HG02759 (cell line): ENCODE data around the gene OR6S1.
"Not testable (repeated sequence)": the region's sequence is repeated elsewhere in the genome, so short reads cannot be mapped to it uniquely, and the experiment has no call there.

ENCODE experiments used
- ATAC-seq: cut with Tn5 transposase; IDR thresholded peaks from one replicate; pipeline ENCODE4 v1.9.1; 2021; ENCODE audit warnings: mild to moderate bottlenecking, moderate library complexity; ENCODE audit not compliant: unreplicated experiment

OR6S1 gene

DNA sequence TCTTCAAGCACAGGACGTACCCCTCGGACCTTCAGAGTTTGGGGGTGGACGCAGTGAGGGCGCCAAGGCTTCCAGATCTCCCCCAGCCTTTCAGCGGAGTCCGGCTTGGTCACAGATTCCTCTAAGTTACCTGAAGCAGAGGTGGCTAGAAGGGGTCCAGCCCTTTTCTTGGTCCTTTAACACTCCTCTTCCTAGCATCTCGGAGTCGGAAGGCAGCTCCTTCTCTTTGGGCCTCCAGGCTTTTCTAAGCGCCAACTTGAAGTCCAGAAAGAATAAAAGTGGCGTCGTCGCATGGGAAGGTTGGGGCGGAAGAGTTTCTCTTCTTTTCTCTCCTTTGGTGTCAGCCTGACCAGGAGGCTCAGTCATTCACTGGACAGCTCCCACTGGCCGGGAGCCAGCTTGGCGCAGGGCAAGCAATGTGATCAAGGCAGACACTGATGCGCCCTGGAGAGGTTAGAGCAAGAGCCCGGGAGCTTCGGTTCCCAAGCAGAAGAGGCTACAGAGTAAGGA is 9.6 kb downstream of the OR6S1 start:
- ATAC-seq = peak; percentile 5

GRCh38 chr14:20631023-20631879 is 10.2 kb downstream of the OR6S1 start:
- ATAC-seq = peak; percentile 26

DNA sequence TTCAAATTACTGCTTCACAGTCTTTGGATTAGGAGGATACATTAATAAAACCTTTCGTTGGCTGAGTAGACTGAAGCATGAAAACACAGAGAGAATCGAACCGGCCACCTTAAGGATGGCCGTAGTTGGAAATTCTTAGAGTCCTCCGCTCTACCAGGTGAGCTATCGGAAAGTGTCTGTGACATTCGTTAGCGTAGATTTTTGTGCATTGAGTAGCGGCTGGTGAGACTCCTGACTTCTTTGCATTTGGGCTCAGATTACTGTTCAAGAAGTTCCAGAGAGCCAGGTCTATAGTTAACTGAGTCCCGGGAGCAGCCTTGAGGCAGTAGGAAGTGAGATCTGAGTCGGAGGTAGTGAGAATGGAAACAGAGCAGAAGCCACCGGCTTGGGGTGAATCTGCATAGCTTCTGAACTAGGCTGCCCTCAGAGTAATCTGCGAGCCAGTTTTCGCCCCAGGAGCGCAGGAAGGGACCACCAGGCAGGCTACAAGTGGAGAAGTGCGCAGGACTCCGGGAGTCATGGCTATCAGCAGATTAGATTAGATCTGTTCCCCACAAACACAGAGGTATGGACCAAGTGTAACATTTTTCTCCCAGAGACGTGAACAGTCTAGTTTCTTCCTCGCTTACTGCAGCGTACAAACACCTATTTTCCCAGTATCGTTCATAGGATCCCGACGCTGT is 11.0 kb downstream of the OR6S1 start:
- ATAC-seq = peak; percentile 30

GRCh38 chr14:20628063-20628854 is 13.2 kb downstream of the OR6S1 start:
- no peak for ATAC-seq

DNA sequence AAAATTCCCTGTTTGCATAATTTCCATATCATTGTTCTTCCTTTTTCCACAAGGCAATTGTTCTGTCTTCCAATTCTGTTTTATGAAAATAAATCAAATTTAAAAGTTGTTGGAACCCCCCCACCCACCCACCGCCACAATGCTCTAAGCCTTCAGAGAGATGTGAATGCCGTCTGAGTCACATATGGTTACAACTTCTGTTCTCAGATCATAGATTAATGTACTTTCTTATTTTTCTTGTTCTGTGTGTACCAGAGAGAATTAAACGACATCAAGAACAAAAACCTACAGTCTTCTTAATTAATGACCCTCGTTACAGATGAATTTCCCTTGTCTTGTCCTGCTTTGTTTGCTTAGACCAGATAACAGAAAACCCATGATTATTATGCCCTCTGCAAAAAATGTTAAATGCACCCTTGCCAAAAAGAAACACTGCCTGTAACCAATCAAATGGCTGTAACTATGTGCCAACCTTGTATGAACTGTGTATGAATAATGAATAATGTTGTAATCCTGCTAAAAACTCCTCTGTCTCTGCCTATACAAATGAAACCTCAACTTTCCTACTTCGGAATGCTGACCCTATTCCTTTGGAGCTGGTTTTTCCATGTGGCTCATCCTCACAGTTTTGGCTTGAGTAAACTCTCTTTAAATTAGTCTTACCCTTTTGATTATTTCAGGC is 14.0 kb downstream of the OR6S1 start:
- no peak for ATAC-seq

GRCh38 chr14:20626274-20626673 is 15.2 kb downstream of the OR6S1 start:
- ATAC-seq = no peak

- peak; percentile 52 for ATAC-seq
These were observed 16.9 kb downstream of the OR6S1 start for GRCh38 chr14:20624495-20625070.

DNA sequence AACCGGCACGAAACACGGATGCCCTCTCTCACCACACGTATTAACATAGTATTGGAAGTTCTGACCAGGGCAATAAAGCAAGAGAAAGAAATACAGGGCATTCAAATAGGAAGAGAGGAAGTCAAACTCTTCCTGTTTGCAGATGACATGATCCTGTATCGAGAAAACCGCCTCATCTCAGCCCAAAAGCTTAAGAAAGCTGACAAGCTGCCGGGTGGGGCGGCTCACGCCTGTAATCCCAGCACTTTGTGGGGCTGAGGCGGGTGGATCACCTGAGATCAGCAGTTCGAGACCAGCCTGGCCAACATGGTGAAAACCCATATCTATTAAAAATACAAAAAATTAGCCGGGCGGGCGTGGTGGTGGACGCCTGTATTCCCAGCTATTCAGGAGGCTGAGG is 17.7 kb downstream of the OR6S1 start:
- ATAC-seq = no peak

DNA sequence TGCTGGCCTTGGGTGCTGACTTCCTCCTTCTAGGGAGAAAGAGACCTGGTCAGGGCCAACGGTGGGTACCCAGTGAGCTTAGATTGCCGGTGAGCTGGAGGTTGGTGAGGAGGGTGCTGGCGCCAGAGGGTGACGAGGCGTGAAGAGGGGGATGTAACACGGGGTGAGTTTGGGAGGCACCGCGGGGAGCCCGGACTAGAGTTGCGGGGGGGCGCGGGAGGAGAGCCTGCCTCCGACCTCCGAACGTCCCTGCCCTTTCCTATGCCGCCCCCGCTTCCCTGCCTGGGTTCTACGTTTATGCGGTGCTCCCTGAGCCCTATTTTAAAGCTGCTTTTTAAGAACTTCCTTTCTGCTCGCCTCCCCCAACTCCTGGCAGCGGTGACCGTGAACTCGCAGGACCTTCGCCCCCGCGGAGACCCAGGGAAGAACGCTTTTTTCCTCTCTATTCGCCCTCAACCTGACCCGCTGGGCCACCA is 18.6 kb downstream of the OR6S1 start:
- ATAC-seq = no peak

DNA sequence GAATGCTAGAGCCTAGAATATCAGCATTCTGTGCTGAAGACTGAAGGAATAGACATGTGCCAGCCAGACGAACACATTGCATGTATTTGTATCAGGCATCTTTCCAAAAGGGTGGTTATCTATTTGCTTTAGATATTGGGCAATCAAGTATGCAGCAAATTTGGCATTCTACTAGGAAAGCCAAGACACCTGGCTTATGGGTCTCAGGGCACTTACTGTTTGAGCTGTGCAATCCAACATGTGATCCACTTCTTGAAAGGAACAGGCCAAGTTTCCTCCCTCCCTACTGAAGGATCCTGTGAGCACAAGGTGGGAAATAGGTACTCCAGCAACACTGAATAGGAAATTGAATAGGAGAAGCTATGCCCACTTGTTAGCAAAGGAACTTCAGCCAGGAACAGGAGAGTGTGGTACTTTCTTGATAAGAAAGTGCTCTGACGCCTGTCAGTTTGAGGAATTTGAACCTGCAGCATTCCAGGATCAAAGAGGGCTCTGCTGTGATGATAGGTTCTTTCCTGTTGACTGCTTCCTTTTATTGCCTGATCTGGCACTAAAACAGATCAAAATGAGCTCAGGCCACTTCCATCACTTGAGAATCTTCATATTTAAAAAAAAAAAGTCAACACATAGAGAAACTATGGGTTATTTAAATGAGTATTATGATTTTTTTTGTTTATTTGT is 20.6 kb downstream of the OR6S1 start:
- ATAC-seq = no peak

GRCh38 chr14:20619688-20620087 is 21.8 kb downstream of the OR6S1 start:
- ATAC-seq = not testable (repeated sequence)

- no peak for ATAC-seq
These were observed 23.2 kb downstream of the OR6S1 start for GRCh38 chr14:20618271-20618749.

DNA sequence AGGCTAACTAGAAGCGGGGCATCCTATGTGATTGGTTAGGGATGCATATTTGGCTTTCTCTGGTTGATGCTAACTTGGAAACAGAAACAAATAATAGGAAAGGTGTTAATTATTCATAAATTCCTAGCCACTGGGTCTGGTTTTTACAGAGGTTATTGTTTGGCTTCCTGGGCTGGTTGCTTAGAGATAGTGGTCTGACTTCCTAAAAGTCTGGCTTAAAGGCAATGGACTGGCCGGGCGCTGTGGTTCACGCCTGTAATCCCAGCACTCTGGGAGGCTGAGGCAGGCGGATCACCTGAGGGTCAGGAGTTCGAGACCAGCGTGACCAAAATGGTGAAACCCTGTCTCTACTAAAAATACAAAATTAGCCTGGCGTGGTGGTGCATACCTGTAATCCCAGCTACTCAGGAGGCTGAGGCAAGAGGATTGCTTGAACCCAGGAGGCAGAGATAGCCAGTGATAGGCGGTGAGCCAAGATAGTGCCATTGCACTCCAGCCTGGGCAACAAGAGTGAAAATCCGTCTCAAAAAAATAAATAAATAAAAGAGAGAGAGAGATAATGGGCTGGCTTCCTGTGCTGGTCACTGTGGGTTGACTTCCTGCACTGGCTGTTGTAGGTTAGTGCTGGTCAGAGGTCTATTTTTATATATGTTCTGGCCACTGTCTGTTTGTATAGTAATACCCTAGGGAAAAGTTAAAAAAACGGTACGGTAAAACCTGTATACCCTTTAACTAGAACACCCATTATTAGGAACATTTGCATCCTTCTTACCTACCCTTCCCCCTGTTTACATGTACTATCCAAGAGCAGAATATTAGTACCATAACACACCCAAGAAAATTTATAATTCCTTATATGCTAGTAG is 24.1 kb downstream of the OR6S1 start:
- ATAC-seq = peak; percentile 16

DNA sequence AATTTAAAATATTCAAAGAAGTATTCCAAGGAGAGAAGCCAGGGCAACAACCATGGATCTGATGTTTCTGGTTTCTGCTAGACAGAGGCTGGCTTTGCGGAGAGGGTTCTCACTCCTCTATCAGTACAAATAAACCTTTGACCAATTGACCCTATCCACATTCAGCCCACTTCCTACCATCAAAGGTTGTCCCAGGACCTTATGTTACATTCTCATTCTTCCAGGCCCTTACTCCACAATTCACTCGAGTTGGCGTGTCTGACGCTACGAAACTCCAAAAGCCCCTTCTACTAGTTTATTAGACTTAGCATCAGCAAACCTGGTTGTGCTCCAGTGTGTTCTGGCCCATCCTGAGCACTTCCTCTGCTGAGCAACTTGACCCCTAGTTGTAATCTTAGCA is 25.5 kb downstream of the OR6S1 start:
- ATAC-seq = no peak

- no peak for ATAC-seq
These were observed 27.3 kb downstream of the OR6S1 start for GRCh38 chr14:20614038-20614840.

- ATAC-seq = peak; percentile 78
These were observed 28.1 kb downstream of the OR6S1 start for GRCh38 chr14:20613094-20614037.

GRCh38 chr14:20612403-20612802 is 29.1 kb downstream of the OR6S1 start:
- ATAC-seq = no peak
